Erythroblast (primary cell): ENCODE measurements around the gene RNASET2.

Source experiments
- GATA1 ChIP-seq: IDR thresholded peaks from 2 replicates; pipeline ENCODE4 v1.6.1; 2011; ENCODE audit warnings: low read depth, mild to moderate bottlenecking, control low read depth, low read length, moderate library complexity
- POLR2A ChIP-seq: IDR thresholded peaks from 2 replicates; pipeline ENCODE4 v1.6.1; 2011; ENCODE audit warnings: mild to moderate bottlenecking, low read length

GRCh38 chr6:166922937-166923336, 33.4 kb downstream of the RNASET2 start:
- no peak for TF ChIP-seq POLR2A
- no peak for TF ChIP-seq GATA1
